ENCODE measurements around the gene POLR3F.

The POLR3F gene

DNA sequence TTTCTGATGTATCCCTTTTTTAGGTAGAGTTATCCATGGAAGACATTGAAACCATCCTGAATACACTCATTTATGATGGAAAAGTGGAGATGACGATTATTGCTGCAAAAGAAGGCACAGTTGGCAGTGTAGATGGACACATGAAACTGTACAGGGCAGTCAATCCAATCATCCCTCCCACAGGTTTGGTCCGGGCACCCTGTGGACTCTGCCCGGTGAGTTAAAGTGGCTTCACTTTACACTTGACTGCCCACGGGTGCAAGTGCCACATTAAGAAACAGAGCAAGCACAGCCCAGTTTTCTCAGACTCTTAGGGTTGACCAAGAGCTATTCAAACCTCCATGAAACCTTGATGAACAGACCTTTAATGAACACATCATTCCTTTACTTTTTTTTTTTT lies 14.4 kb downstream of the POLR3F start:
- no peak for TF ChIP-seq ZBTB7A (IDR thresholded peaks at IDR 0.05; ENCODE audit: low read depth)
- TF ChIP-seq EP300 (IDR thresholded peaks at IDR 0.05; ENCODE audit: borderline replicate concordance), result no peak
- TF ChIP-seq REST (IDR thresholded peaks at IDR 0.05; ENCODE audit: low read depth), result no peak
- TF ChIP-seq, protein P1, sequence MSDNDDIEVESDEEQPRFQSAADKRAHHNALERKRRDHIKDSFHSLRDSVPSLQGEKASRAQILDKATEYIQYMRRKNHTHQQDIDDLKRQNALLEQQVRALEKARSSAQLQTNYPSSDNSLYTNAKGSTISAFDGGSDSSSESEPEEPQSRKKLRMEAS (IDR thresholded peaks at IDR 0.05), result no peak
- no peak for TF ChIP-seq USF1 (IDR thresholded peaks at IDR 0.05)
- TF ChIP-seq TEAD4 (IDR thresholded peaks at IDR 0.05), result no peak
- TF ChIP-seq NFIC (IDR thresholded peaks at IDR 0.05), result no peak
- TF ChIP-seq CREB1 (IDR thresholded peaks at IDR 0.05; ENCODE audit: low read depth), result no peak

DNA sequence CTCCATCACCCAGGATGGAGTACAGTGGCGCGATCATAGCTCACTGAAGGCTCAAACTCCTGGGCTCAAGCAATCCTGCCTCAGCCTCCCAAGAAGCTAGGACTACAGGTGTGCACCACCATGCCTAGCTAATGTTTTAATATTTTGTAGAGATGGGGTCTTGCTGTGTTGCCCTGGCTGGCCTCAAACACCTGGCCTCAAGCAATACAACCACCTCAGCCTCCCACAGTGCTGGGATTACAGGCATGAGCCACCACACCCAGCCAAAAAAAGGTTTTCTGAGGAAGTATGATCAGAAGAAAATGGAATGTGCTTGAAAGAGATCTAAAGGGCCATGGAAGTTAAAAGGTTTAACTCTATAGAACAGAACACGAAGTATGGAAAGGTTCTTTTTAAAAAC lies 21.1 kb downstream of the POLR3F start:
- TF ChIP-seq EGR1 (IDR thresholded peaks at IDR 0.05) (no peak), TEAD4 (IDR thresholded peaks at IDR 0.05) (no peak), FOXM1 (IDR thresholded peaks at IDR 0.05; ENCODE audit: borderline replicate concordance, low read depth) (no peak), TAF1 (IDR thresholded peaks at IDR 0.05; ENCODE audit: low read depth) (no peak), REST (IDR thresholded peaks at IDR 0.05; ENCODE audit: low read depth) (no peak), TCF12 (IDR thresholded peaks at IDR 0.05; ENCODE audit: low read depth) (no peak)

GRCh38 chr20:18496042-18496441 lies 28.9 kb downstream of the POLR3F start:
- no peak for TF ChIP-seq EP300 (IDR thresholded peaks at IDR 0.05; ENCODE audit: borderline replicate concordance)
- no peak for TF ChIP-seq TAF1 (IDR thresholded peaks at IDR 0.05; ENCODE audit: low read depth)
- TF ChIP-seq TEAD4 (IDR thresholded peaks at IDR 0.05), result no peak
- TF ChIP-seq CEBPB (IDR thresholded peaks at IDR 0.05), result no peak
- TF ChIP-seq YY1 (IDR thresholded peaks at IDR 0.05; ENCODE audit: low read depth), result no peak
- no peak for TF ChIP-seq FOXM1 (IDR thresholded peaks at IDR 0.05; ENCODE audit: borderline replicate concordance, low read depth)
- no peak for TF ChIP-seq REST (IDR thresholded peaks at IDR 0.05; ENCODE audit: low read depth)

- no peak for TF ChIP-seq FOXM1 (IDR thresholded peaks at IDR 0.05; ENCODE audit: borderline replicate concordance, low read depth)
- TF ChIP-seq TAF1 (IDR thresholded peaks at IDR 0.05; ENCODE audit: low read depth), result peak; percentile 79
- TF ChIP-seq USF1 (IDR thresholded peaks at IDR 0.05), result no peak
- no peak for TF ChIP-seq EGR1 (IDR thresholded peaks at IDR 0.05)
- TF ChIP-seq YY1 (IDR thresholded peaks at IDR 0.05; ENCODE audit: low read depth), result peak; percentile 91
- TF ChIP-seq CREB1 (IDR thresholded peaks at IDR 0.05; ENCODE audit: low read depth), result no peak
- TF ChIP-seq, protein P1 (IDR thresholded peaks at IDR 0.05), result 0 out of 2 replicates have a peak, but pooled peaks have one; percentile 25
These were observed 29.8 kb downstream of the POLR3F start, which contains the start of gene RBBP9 for GRCh38 chr20:18496740-18497592. Gene RBBP9, minus strand, starts transcription at chr20:18497225. Its CDS starts 58 bp downstream, at chr20:18497167.

GRCh38 chr20:18497603-18498002 lies 30.4 kb downstream of the POLR3F start:
- TF ChIP-seq TEAD4 (IDR thresholded peaks at IDR 0.05), result no peak
- TF ChIP-seq RAD21 (IDR thresholded peaks at IDR 0.05; ENCODE audit: low read depth), result no peak
- TF ChIP-seq, protein P1 (IDR thresholded peaks at IDR 0.05), result no peak
- TF ChIP-seq REST (IDR thresholded peaks at IDR 0.05; ENCODE audit: low read depth), result no peak
- TF ChIP-seq TAF1 (IDR thresholded peaks at IDR 0.05; ENCODE audit: low read depth), result no peak
- no peak for TF ChIP-seq FOXM1 (IDR thresholded peaks at IDR 0.05; ENCODE audit: borderline replicate concordance, low read depth)
- TF ChIP-seq EP300 (IDR thresholded peaks at IDR 0.05; ENCODE audit: borderline replicate concordance), result no peak
- no peak for TF ChIP-seq TCF12 (IDR thresholded peaks at IDR 0.05; ENCODE audit: low read depth)
- TF ChIP-seq CEBPB (IDR thresholded peaks at IDR 0.05), result no peak
- no peak for TF ChIP-seq USF1 (IDR thresholded peaks at IDR 0.05)
- TF ChIP-seq NFIC (IDR thresholded peaks at IDR 0.05), result no peak
- no peak for TF ChIP-seq EGR1 (IDR thresholded peaks at IDR 0.05)
- no peak for TF ChIP-seq CREB1 (IDR thresholded peaks at IDR 0.05; ENCODE audit: low read depth)
- no peak for TF ChIP-seq YY1 (IDR thresholded peaks at IDR 0.05; ENCODE audit: low read depth)

Measured in Ishikawa (cell line).